Left colon (tissue), 2 donors: Measurements from ENCODE around the gene ANG. TPM values are rescaled to one million over a fixed set of nuclear protein-coding genes. Genes with fewer than 3 reads are reported as not detected.
"Not testable (repeated sequence)": the region's sequence is repeated elsewhere in the genome, so short reads cannot be mapped to it uniquely, and the experiment has no call there.

Source experiments
- ATAC-seq: fragments of 200-7000 bp; cut with Tn5 transposase; one replicate; pipeline ENCODE4 v1.9.1; 2020; ENCODE audit warnings: mild to moderate bottlenecking, moderate library complexity
- DNase-seq, 2 donors: peaks; one replicate each; pipeline ENCODE4 v3.0.0-alpha.2; 2020
- intact Hi-C, 2 donors: fragments of 100-400 bp; cut with DNase I in 1 of 2; cut with micrococcal nuclease in 1 of 2; formaldehyde crosslinking; loops; one replicate each; pipeline versions ENCODE4 v1.11.2 to v1.14.0; 2022; cut with DNase I, micrococcal nuclease
- total RNA-seq, 2 donors: library from RNA; stranded (reverse); fragmentation: NEBNext Ultra II Directional; extraction: Animal tissue kit (Norgen Biotek cat#: 25700); gene quantifications; one replicate each; pipeline ENCODE4 v1.2.1, GENCODE V29; 2021
- donor health status: DM: no; HTN: no; CAD: no.
- donor health status: DM: yes; HTN: yes; CAD: no.

ANG gene
- total RNA-seq, 2 donors from 2014 or later: 49.2 to 50.4 TPM

GRCh38 chr14:20722016-20722415 is 33.5 kb downstream of the ANG start:
- intact Hi-C loops: no loop called here
- DNase-seq: no peak
- no peak for ATAC-seq

- no peak for ATAC-seq
These were observed 34.9 kb downstream of the ANG start for GRCh38 chr14:20723488-20723887.

GRCh38 chr14:20726121-20726520 is 37.6 kb downstream of the ANG start:
- DNase-seq, intact Hi-C loops, ATAC-seq: not testable (repeated sequence)

More at GRCh38 chr14:20723488-20723887, 34.9 kb downstream of the ANG start:
- no peak for DNase-seq
- intact Hi-C loops: no loop called here

- intact Hi-C loops: no loop called here
- ATAC-seq (no peak), DNase-seq (no peak)
These were observed 38.0 kb downstream of the ANG start for GRCh38 chr14:20726531-20726930.

- no peak for ATAC-seq
- intact Hi-C loops: no loop called here
- DNase-seq: no peak
These were observed 42.3 kb downstream of the ANG start for GRCh38 chr14:20730891-20731290.

- ATAC-seq (no peak), DNase-seq (no peak)
- intact Hi-C loops: no loop called here
These were observed 43.9 kb downstream of the ANG start for GRCh38 chr14:20732477-20732876.

- no peak for DNase-seq
- ATAC-seq: no peak
- intact Hi-C loops: no loop called here
These were observed 44.5 kb downstream of the ANG start for GRCh38 chr14:20732979-20733635.

- ATAC-seq: no peak
- no peak for DNase-seq
- intact Hi-C loops: no loop called here
These were observed 45.3 kb downstream of the ANG start for GRCh38 chr14:20733684-20734429.

GRCh38 chr14:20734430-20734806 is 45.9 kb downstream of the ANG start:
- intact Hi-C loops: no loop called here
- ATAC-seq (no peak), DNase-seq (no peak)

- DNase-seq, intact Hi-C loops, ATAC-seq: not testable (repeated sequence)
These were observed 49.7 kb downstream of the ANG start for GRCh38 chr14:20738292-20738691.

GRCh38 chr14:20742132-20742531 is 53.6 kb downstream of the ANG start:
- ATAC-seq (no peak), DNase-seq (no peak)
- intact Hi-C loops: no loop called here

- ATAC-seq: no peak
- intact Hi-C loops: no loop called here
- no peak for DNase-seq
These were observed 55.0 kb downstream of the ANG start for GRCh38 chr14:20743556-20743955.

Other genes with a start within 250 kb of the ANG start
- gene OSGEP, start 234.0 kb upstream of the ANG start, total RNA-seq: 10 to 100 TPM; 31.2 to 35.0 TPM
- gene APEX1, start 233.5 kb upstream of the ANG start, total RNA-seq: 10 to 100 TPM; 80.5 to 93.9 TPM
- gene PIP4P1, start 227.3 kb upstream of the ANG start, total RNA-seq: 10 to 100 TPM; 42.0 to 42.9 TPM
- 10 to 100 TPM; 66.9 to 93.6 TPM for gene PNP, start 219.4 kb upstream of the ANG start, total RNA-seq
- gene RNASE10, start 183.2 kb upstream of the ANG start, total RNA-seq: 1 to 10 TPM in 1 of 2 donors, under 1 TPM in 1; 0.98 to 1.3 TPM
- not detected for gene RNASE9, start 127.7 kb upstream of the ANG start, total RNA-seq
- gene RNASE11, start 100.8 kb upstream of the ANG start, total RNA-seq: not detected
- gene RNASE12, start 97.4 kb upstream of the ANG start, total RNA-seq: not detected
- gene OR6S1, start 47.1 kb upstream of the ANG start, total RNA-seq: not detected
- 10 to 100 TPM; 52.2 to 62.1 TPM for gene RNASE4, start 4.2 kb upstream of the ANG start, total RNA-seq
- gene EDDM3A, start 57.1 kb downstream of the ANG start, total RNA-seq: not detected
- gene EDDM3B, start 79.6 kb downstream of the ANG start, total RNA-seq: not detected
- gene RNASE6, start 92.5 kb downstream of the ANG start, total RNA-seq: 10 to 100 TPM in 1 of 2 donors, 1 to 10 TPM in 1; 3.2 to 11.8 TPM
- 100 to 1,000 TPM; 124 to 420 TPM for gene RNASE1, start 114.1 kb downstream of the ANG start, total RNA-seq
- gene RNASE3, start 202.6 kb downstream of the ANG start, total RNA-seq: not detected